SIG-M5 treated with dmso at 0.1 percent for 504 hours (cell line): ENCODE results near the gene HNF1A.
A peak's percentile ranks its signal among the peaks of the same experiment; 100 is the strongest.
"Not testable (repeated sequence)": the region's sequence is repeated elsewhere in the genome, so short reads cannot be mapped to it uniquely, and the experiment has no call there.

Source experiments
- DNase-seq: peaks from one replicate; lab custom pipeline; 2025; ENCODE audit not compliant: unreplicated experiment; lab: John Stamatoyannopoulos, UW

Gene HNF1A

GRCh38 chr12:120978296-120979219 lies at the start of gene HNF1A:
HNF1A (plus strand) TSS chr12:120978543; CDS start chr12:120978769, 226 bp downstream.
- DNase-seq = no peak

- peak; percentile 23 for DNase-seq
Measured at GRCh38 chr12:120928864-120929652, 49.3 kb upstream of the HNF1A start.

GRCh38 chr12:120930032-120930431 lies 48.3 kb upstream of the HNF1A start:
- DNase-seq = no peak

- DNase-seq = no peak
Measured at GRCh38 chr12:120932058-120932457, 46.3 kb upstream of the HNF1A start.

- DNase-seq = no peak
Measured at GRCh38 chr12:120932956-120933526, 45.3 kb upstream of the HNF1A start.

GRCh38 chr12:120933786-120934185 lies 44.6 kb upstream of the HNF1A start:
- DNase-seq = no peak

- DNase-seq = peak; percentile 72
Measured at GRCh38 chr12:120936197-120936596, 42.1 kb upstream of the HNF1A start.

- DNase-seq = no peak
Measured at GRCh38 chr12:120938496-120938895, 39.8 kb upstream of the HNF1A start.

- peak; percentile 83 for DNase-seq
Measured at GRCh38 chr12:120939523-120939922, 38.8 kb upstream of the HNF1A start.

- DNase-seq = peak; percentile 62
Measured at GRCh38 chr12:120940006-120940405, 38.3 kb upstream of the HNF1A start.

GRCh38 chr12:120940799-120941198 lies 37.5 kb upstream of the HNF1A start:
- peak; percentile 59 for DNase-seq

- no peak for DNase-seq
Measured at GRCh38 chr12:120941412-120941811, 36.9 kb upstream of the HNF1A start.

- peak; percentile 39 for DNase-seq
Measured at GRCh38 chr12:120941846-120942405, 36.4 kb upstream of the HNF1A start.

- no peak for DNase-seq
Measured at GRCh38 chr12:120943482-120943881, 34.9 kb upstream of the HNF1A start.

GRCh38 chr12:120944645-120945217 lies 33.6 kb upstream of the HNF1A start:
- DNase-seq = peak; percentile 69

GRCh38 chr12:120945516-120945915 lies 32.8 kb upstream of the HNF1A start:
- DNase-seq = not testable (repeated sequence)

- DNase-seq = not testable (repeated sequence)
Measured at GRCh38 chr12:120950260-120950799, 28.0 kb upstream of the HNF1A start.

GRCh38 chr12:120950807-120951206 lies 27.5 kb upstream of the HNF1A start:
- DNase-seq = no peak

GRCh38 chr12:120955232-120955631 lies 23.1 kb upstream of the HNF1A start:
- DNase-seq = no peak

- DNase-seq = no peak
Measured at GRCh38 chr12:120956579-120957300, 21.6 kb upstream of the HNF1A start.
